H1 (cell line): ENCODE results near the gene MYO3A. TPM values are rescaled to one million over a fixed set of nuclear protein-coding genes. Genes with fewer than 3 reads are reported as not detected.

Experiments used
- CHD1 ChIP-seq: IDR thresholded peaks from 2 replicates; pipeline ENCODE4 v1.6.1; 2012; ENCODE audit warnings: low read depth, low read length, improper control_type of control experiment
- EGR1 ChIP-seq: IDR thresholded peaks from 2 replicates; pipeline ENCODE4 v1.6.1; 2011; ENCODE audit warnings: low read depth, low read length, borderline replicate concordance
- polyA plus RNA-seq, 7 experiments: library from polyadenylated mRNA; depleted of rRNA in 3 of 7; stranded (reverse) in 5 of 7; unstranded in 2 of 7; fragments of >200 nt in 5 of 7; fragments of 200-250 nt in 2 of 7; gene quantifications; 1 replicate in 5 of 7; 2 replicates in 1 of 7; 4 replicates in 1 of 7; pipeline versions ENCODE4 v1.2.1 to v1.2.3, GENCODE V29; 2011 to 2013; ENCODE audit warnings: missing spikeins in 2 of 7, mixed read lengths in 2 of 7
- total RNA-seq: library from RNA; stranded (reverse); fragmentation: NEBNext Ultra II Directional; extraction: Animal tissue kit (Norgen Biotek cat#: 25700); gene quantifications from 2 replicates; pipeline ENCODE4 v1.2.1, GENCODE V29; 2021

MYO3A gene
- total and polyA plus RNA-seq, 2 of the 8 experiments (the other 6 are each of a cell fraction or from before 2014, with no cell fraction given): 3.9 to 5.3 TPM

- TF ChIP-seq CHD1 (no peak), EGR1 (no peak)
Observed at GRCh38 chr10:26220901-26221300, 286.9 kb downstream of the MYO3A start (continued).
